ENCODE measurements around the gene ZNF892.

DNA sequence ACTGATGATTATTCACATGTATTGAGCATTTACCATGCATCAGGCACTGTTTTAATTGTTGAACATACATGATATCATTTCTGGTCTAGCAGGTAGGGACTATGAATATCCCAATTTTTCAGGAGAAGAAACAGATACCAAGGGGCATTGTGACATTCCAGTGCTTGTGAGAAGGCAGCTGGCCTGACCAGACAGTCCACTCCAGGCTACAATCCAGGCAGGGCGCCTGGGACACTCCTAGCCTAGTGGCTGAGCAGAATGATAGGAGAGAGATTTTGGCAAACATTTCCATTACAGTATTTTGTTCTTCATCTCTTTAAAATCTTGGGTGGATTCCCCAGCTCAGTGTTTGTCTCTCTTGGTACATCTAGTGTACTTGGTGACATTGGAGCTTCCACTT, 24.9 kb downstream of the ZNF892 start:
- no peak for TF ChIP-seq RAD21 (CRISPR knock-in tag; conservative IDR thresholded peaks at IDR 0.05 in 1 of 2, IDR thresholded peaks at IDR 0.05 in 1 of 2)
- TF ChIP-seq MXI1 (IDR thresholded peaks at IDR 0.05; ENCODE audit: low read depth, low read length) = no peak
- no peak for TF ChIP-seq NBN (IDR thresholded peaks at IDR 0.05; ENCODE audit: low read depth)
- TF ChIP-seq SMARCC2 (IDR thresholded peaks at IDR 0.05; ENCODE audit: low read depth) = no peak
- TF ChIP-seq FIP1L1 (IDR thresholded peaks at IDR 0.05; ENCODE audit: low read depth, low read length, poor library complexity, severe bottlenecking) = no peak
- no peak for TF ChIP-seq ZNF398 (CRISPR knock-in tag; IDR thresholded peaks at IDR 0.05)
- TF ChIP-seq, protein P1, sequence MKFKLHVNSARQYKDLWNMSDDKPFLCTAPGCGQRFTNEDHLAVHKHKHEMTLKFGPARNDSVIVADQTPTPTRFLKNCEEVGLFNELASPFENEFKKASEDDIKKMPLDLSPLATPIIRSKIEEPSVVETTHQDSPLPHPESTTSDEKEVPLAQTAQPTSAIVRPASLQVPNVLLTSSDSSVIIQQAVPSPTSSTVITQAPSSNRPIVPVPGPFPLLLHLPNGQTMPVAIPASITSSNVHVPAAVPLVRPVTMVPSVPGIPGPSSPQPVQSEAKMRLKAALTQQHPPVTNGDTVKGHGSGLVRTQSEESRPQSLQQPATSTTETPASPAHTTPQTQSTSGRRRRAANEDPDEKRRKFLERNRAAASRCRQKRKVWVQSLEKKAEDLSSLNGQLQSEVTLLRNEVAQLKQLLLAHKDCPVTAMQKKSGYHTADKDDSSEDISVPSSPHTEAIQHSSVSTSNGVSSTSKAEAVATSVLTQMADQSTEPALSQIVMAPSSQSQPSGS (CRISPR knock-in tag; IDR thresholded peaks at IDR 0.05) = no peak
- TF ChIP-seq HES1 (IDR thresholded peaks at IDR 0.05; ENCODE audit: low read depth) = no peak
- no peak for TF ChIP-seq NFATC3 (IDR thresholded peaks at IDR 0.05)
- no peak for TF ChIP-seq ZNF239 (CRISPR knock-in tag; IDR thresholded peaks at IDR 0.05)
- no peak for TF ChIP-seq ZBTB17 (CRISPR knock-in tag; IDR thresholded peaks at IDR 0.05)
- no peak for TF ChIP-seq MAZ (CRISPR knock-in tag; conservative IDR thresholded peaks at IDR 0.05 in 1 of 2, IDR thresholded peaks at IDR 0.05 in 1 of 2)

All from K562 (cell line).